ENCODE results near the gene LCT. TPM values are rescaled to one million over a fixed set of nuclear protein-coding genes. Genes with fewer than 3 reads are reported as not detected.

Gene LCT
- total RNA-seq, 1 donor from 2014 or later = not detected

DNA sequence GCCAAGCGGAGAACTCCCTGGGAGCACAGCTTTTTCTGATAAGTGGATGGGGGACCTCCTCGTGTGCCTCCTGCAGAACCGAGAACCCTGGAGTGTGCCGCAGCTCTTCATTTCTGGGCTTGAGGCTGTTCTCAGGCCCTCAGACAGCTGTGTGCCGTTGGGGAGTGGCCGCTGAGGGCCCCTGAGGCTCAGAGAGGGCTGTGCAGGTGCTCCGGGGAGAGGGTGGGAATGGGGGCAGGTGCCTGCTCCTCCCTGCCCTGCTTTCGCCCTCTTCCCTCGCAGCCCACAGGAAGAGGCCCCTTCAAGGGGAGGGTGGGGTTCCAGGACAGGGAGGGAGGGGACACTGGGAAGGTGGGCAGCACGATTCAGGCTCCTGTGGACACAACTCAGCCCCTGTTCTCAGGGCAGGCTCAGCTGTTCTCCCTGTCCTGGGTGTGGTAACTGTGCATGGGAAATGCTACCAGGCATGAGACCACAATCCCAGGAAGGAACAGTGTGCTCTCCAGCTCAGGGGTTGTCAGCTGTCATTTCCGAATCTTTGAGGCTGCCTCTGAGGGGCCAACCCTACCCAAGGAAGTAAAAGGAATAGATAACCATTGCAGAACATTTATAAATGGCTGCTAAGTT, 11.3 kb downstream of the LCT start:
- intact Hi-C loops (cut with DNase I) = no loop called here
- Histone ChIP-seq H3K27me3 (ENCODE audit: low read depth) (no peaks in the 10 kb centered on the region), H3K4me1 (no peaks in the 10 kb centered on the region), H3K9me3 (peaks cover 6% of the 10 kb centered on the region), H3K27ac (peak overlapping the region; percentile 47), H3K36me3 (no peaks in the 10 kb centered on the region), H3K4me3 (no peak overlapping the region)
- ATAC-seq (peak; percentile 33 to 59), DNase-seq (no peak)
- TF ChIP-seq CTCF (IDR thresholded peaks at IDR 0.05) = no peak

DNA sequence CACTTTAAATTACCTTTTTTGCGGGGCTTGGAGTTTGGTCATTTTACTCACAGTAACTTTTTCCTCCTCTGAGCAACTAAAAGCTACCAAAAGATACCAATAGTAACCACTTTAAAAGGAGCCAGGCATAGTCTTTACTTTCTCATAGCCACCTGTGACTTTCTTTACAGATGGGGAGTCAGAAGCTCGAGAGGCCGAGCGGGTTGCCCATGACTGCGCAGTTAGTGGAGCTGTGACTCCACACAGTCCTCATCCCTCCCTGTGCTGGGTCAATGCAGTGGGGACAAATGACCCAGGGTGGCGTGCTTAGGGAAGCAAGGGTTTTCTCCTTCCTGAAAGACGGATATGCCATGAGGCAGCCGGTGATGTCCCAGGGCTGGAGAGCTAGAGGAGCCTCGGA, 11.9 kb downstream of the LCT start:
- H3K27me3 ChIP-seq (ENCODE audit: low read depth) = no peaks in the 10 kb centered on the region
- no peak overlapping the region for H3K4me3 ChIP-seq
- no peaks in the 10 kb centered on the region for H3K4me1 ChIP-seq
- peaks cover 6% of the 10 kb centered on the region for H3K9me3 ChIP-seq
- intact Hi-C loops (cut with DNase I) = no loop called here
- DNase-seq (no peak), ATAC-seq (peak in 1 of 2 donors; percentile 7)
- H3K36me3 ChIP-seq = no peaks in the 10 kb centered on the region
- H3K27ac ChIP-seq = peak overlapping the region; percentile 47
- no peak for TF ChIP-seq CTCF (IDR thresholded peaks at IDR 0.05)

DNA sequence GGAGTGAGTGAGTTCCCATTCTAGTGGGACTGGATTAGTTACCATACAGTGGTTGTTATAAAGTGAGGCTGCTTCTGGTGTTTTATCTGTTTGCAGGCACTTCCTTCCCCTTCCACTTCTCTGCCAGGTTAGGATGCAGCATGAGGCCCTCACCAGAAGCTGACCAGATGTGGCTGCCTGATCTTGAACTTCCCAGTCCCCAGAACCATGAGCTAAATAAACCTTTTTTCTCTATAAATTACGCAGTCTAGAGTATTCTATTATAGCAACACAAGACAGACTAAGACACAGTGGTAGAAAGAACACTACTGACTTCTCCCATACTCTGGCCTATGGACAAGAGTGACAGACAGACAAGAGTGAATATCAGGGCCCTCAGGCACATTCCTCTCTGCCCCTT, 14.1 kb downstream of the LCT start:
- H3K27me3 ChIP-seq (ENCODE audit: low read depth) = no peaks in the 10 kb centered on the region
- ATAC-seq (no peak), DNase-seq (no peak)
- TF ChIP-seq CTCF (IDR thresholded peaks at IDR 0.05) = no peak
- intact Hi-C loops (cut with DNase I) = no loop called here
- no peaks in the 10 kb centered on the region for H3K36me3 ChIP-seq
- peaks cover 6% of the 10 kb centered on the region for H3K9me3 ChIP-seq
- H3K4me1 ChIP-seq = no peaks in the 10 kb centered on the region
- no peak overlapping the region for H3K4me3 ChIP-seq
- no peak overlapping the region for H3K27ac ChIP-seq

- H3K27me3 ChIP-seq (ENCODE audit: low read depth) = no peaks in the 10 kb centered on the region
- H3K9me3 ChIP-seq = peaks cover 6% of the 10 kb centered on the region
- H3K27ac ChIP-seq = no peak overlapping the region
- TF ChIP-seq CTCF (IDR thresholded peaks at IDR 0.05) = no peak
- no peaks in the 10 kb centered on the region for H3K4me1 ChIP-seq
- intact Hi-C loops (cut with DNase I) = no loop called here
- no peak overlapping the region for H3K4me3 ChIP-seq
- ATAC-seq (no peak), DNase-seq (no peak)
- H3K36me3 ChIP-seq = no peaks in the 10 kb centered on the region
Measured at GRCh38 chr2:135821190-135821589, 15.8 kb downstream of the LCT start.

- H3K4me1 ChIP-seq = no peaks in the 10 kb centered on the region
- peak in 1 of 2 donors; percentile 17 for ATAC-seq
- H3K27me3 ChIP-seq (ENCODE audit: low read depth) = no peaks in the 10 kb centered on the region
- H3K9me3 ChIP-seq = peaks cover 6% of the 10 kb centered on the region
- H3K4me3 ChIP-seq = no peak overlapping the region
- no peaks in the 10 kb centered on the region for H3K36me3 ChIP-seq
- no peak overlapping the region for H3K27ac ChIP-seq
- DNase-seq = no peak
- TF ChIP-seq CTCF (IDR thresholded peaks at IDR 0.05) = no peak
- intact Hi-C loops (cut with DNase I) = no loop called here
Measured at GRCh38 chr2:135820003-135820618, 16.9 kb downstream of the LCT start.

Data from lower lobe of right lung (tissue), 2 donors.